Fibroblast of skin of scalp (primary cell): Measurements from ENCODE around the gene RCOR2. TPM values are rescaled to one million over a fixed set of nuclear protein-coding genes. Genes with fewer than 3 reads are reported as not detected.
A peak's percentile ranks its signal among the peaks of the same experiment; 100 is the strongest.
"Not testable (repeated sequence)": the region's sequence is repeated elsewhere in the genome, so short reads cannot be mapped to it uniquely, and the experiment has no call there.

Source experiments
- DNase-seq: peaks from one replicate; pipeline ENCODE4 v3.0.0-alpha.2; 2013
- polyA plus RNA-seq, 2 experiments: library from polyadenylated mRNA; unstranded; fragments of 120-200 nt; gene quantifications; one replicate each; pipeline ENCODE4 v1.2.1, GENCODE V29; 2013; ENCODE audit not compliant: insufficient read length in 2 of 2

The RCOR2 gene
- polyA plus RNA-seq (2013, experiment 1 of 2; ENCODE audit: insufficient read length): 16.2 TPM
- 14.0 TPM for polyA plus RNA-seq (2013, experiment 2 of 2; ENCODE audit: insufficient read length)

- DNase-seq: peak; percentile 92
Observed at GRCh38 chr11:63916837-63917691, at the start of gene RCOR2. Gene RCOR2, minus strand, starts transcription at chr11:63917164. Its CDS starts 708 bp downstream, at chr11:63916456.

- no peak for DNase-seq
Observed at GRCh38 chr11:63966444-63966843, 49.5 kb upstream of the RCOR2 start.

- not testable (repeated sequence) for DNase-seq
Observed at GRCh38 chr11:63963895-63964294, 46.9 kb upstream of the RCOR2 start.

- DNase-seq: peak; percentile 51
Observed at GRCh38 chr11:63961608-63962412, 44.8 kb upstream of the RCOR2 start.

GRCh38 chr11:63958008-63958407 is 41.0 kb upstream of the RCOR2 start:
- DNase-seq: no peak

GRCh38 chr11:63952570-63952969 is 35.6 kb upstream of the RCOR2 start:
- DNase-seq: no peak

GRCh38 chr11:63951779-63952536 is 35.0 kb upstream of the RCOR2 start:
- no peak for DNase-seq

- peak; percentile 79 for DNase-seq
Observed at GRCh38 chr11:63945477-63946163, 28.7 kb upstream of the RCOR2 start.

- peak; percentile 12 for DNase-seq
Observed at GRCh38 chr11:63944987-63945386, 28.0 kb upstream of the RCOR2 start.

- no peak for DNase-seq
Observed at GRCh38 chr11:63942803-63943202, 25.8 kb upstream of the RCOR2 start.

GRCh38 chr11:63941901-63942300 is 24.9 kb upstream of the RCOR2 start:
- DNase-seq: no peak

- DNase-seq: no peak
Observed at GRCh38 chr11:63940786-63941185, 23.8 kb upstream of the RCOR2 start.

GRCh38 chr11:63939397-63939891 is 22.5 kb upstream of the RCOR2 start:
- DNase-seq: no peak

- DNase-seq: peak; percentile 95
Observed at GRCh38 chr11:63938479-63939396, 21.8 kb upstream of the RCOR2 start, which contains the start of gene NAA40. Gene NAA40, plus strand, starts transcription at chr11:63939002. Its CDS starts 95 bp downstream, at chr11:63939097.

GRCh38 chr11:63937713-63938478 is 20.9 kb upstream of the RCOR2 start:
- no peak for DNase-seq

GRCh38 chr11:63933459-63933858 is 16.5 kb upstream of the RCOR2 start:
- peak; percentile 50 for DNase-seq

GRCh38 chr11:63931876-63932275 is 14.9 kb upstream of the RCOR2 start:
- DNase-seq: no peak

- no peak for DNase-seq
Observed at GRCh38 chr11:63931045-63931444, 14.1 kb upstream of the RCOR2 start.

- DNase-seq: no peak
Observed at GRCh38 chr11:63929616-63930015, 12.7 kb upstream of the RCOR2 start.

GRCh38 chr11:63923319-63923718 is 6.4 kb upstream of the RCOR2 start:
- no peak for DNase-seq
